Nephron (organoid): ENCODE data around the gene LIX1L.
A peak's percentile ranks its signal among the peaks of the same experiment; 100 is the strongest.

Experiments
- H3K27ac Mint-ChIP-seq, 3 experiments: 2 replicates each; pipeline ENCODE4 v1.8.0; 2020; ENCODE audit warnings: mixed read lengths in 3 of 3, mild to moderate bottlenecking in 2 of 3, moderate library complexity in 1 of 3
- H3K27me3 Mint-ChIP-seq: 2 replicates; pipeline ENCODE4 v1.8.0; 2021; ENCODE audit warnings: low read depth, mild to moderate bottlenecking, moderate library complexity, mixed read lengths
- H3K36me3 Mint-ChIP-seq: 2 replicates; pipeline ENCODE4 v1.8.0; 2020; ENCODE audit warnings: low read depth, mixed read lengths
- H3K4me1 Mint-ChIP-seq: 2 replicates; pipeline ENCODE4 v1.8.0; 2020; ENCODE audit warnings: mixed read lengths
- H3K4me3 Mint-ChIP-seq, 3 experiments: 2 replicates each; pipeline ENCODE4 v1.8.0; 2020; ENCODE audit warnings: mild to moderate bottlenecking in 3 of 3, mixed read lengths in 3 of 3, moderate library complexity in 2 of 3
- H3K9me3 Mint-ChIP-seq: 2 replicates; pipeline ENCODE4 v1.8.0; 2020; ENCODE audit warnings: mixed read lengths
- CTCF ChIP-seq, 3 experiments: fragments of 200-600 bp; sonication (generic); IDR thresholded peaks; one replicate each; pipeline ENCODE4 v1.5.0; 2021; ENCODE audit warnings: antibody characterized with exemption in 3 of 3; ENCODE audit not compliant: unreplicated experiment in 3 of 3

LIX1L gene

GRCh38 chr1:145967288-145967687, 9.5 kb upstream of the LIX1L start:
- Mint-ChIP-seq H3K27ac (no peak overlapping the region), H3K36me3 (peaks cover 9% of the 10 kb centered on the region), H3K27me3 (peaks cover 8% of the 10 kb centered on the region), H3K4me3 (peak overlapping the region in 1 of 3 experiments; percentile 43), H3K4me1 (peaks cover 29% of the 10 kb centered on the region), H3K9me3 (peaks cover 5% of the 10 kb centered on the region)
- no peak for TF ChIP-seq CTCF (IDR thresholded peaks at IDR 0.05; ENCODE audit: unreplicated experiment in 3 of 3)

- Mint-ChIP-seq H3K27ac (peak overlapping the region; percentile 93 to 98 (median 98)), H3K4me3 (peak overlapping the region; percentile 86 to 92 (median 91)), H3K27me3 (peaks cover 19% of the 10 kb centered on the region), H3K36me3 (peaks cover 9% of the 10 kb centered on the region), H3K4me1 (peaks cover 37% of the 10 kb centered on the region), H3K9me3 (peaks cover 5% of the 10 kb centered on the region)
- TF ChIP-seq CTCF (IDR thresholded peaks at IDR 0.05; ENCODE audit: unreplicated experiment in 3 of 3), result no peak
Observed at GRCh38 chr1:145965119-145965744, 7.4 kb upstream of the LIX1L start.

- TF ChIP-seq CTCF (IDR thresholded peaks at IDR 0.05; ENCODE audit: unreplicated experiment in 3 of 3), result no peak
- peak within 1 kb of the TSS; percentile 93 to 98 (median 98) for H3K27ac Mint-ChIP-seq
Observed at GRCh38 chr1:145964328-145965118, 6.7 kb upstream of the LIX1L start, which contains the start of the genes ANKRD34A and POLR3GL. ANKRD34A (minus strand) TSS chr1:145964575; CDS start chr1:145961759, 2,816 bp downstream. POLR3GL (plus strand) TSS chr1:145964690; CDS start chr1:145974866, 10,176 bp downstream.

GRCh38 chr1:145963265-145964019, 5.6 kb upstream of the LIX1L start:
- Mint-ChIP-seq H3K27me3 (peaks cover 25% of the 10 kb centered on the region), H3K9me3 (peaks cover 3% of the 10 kb centered on the region), H3K4me3 (peak overlapping the region; percentile 86 to 92 (median 91)), H3K4me1 (peaks cover 38% of the 10 kb centered on the region), H3K27ac (peak overlapping the region; percentile 93 to 98 (median 98)), H3K36me3 (peaks cover 9% of the 10 kb centered on the region)
- no peak for TF ChIP-seq CTCF (IDR thresholded peaks at IDR 0.05; ENCODE audit: unreplicated experiment in 3 of 3)

More at GRCh38 chr1:145964328-145965118, 6.7 kb upstream of the LIX1L start, which contains the start of the genes ANKRD34A and POLR3GL:
- Mint-ChIP-seq H3K27me3 (peaks cover 22% of the 10 kb centered on the region), H3K4me3 (peak within 1 kb of the TSS; percentile 86 to 92 (median 91)), H3K9me3 (peaks cover 5% of the 10 kb centered on the region), H3K4me1 (peaks cover 37% of the 10 kb centered on the region), H3K36me3 (peaks cover 9% of the 10 kb centered on the region)

- Mint-ChIP-seq H3K27ac (peak overlapping the region; percentile 21 to 93 (median 87)), H3K9me3 (no peaks in the 10 kb centered on the region), H3K27me3 (peaks cover 30% of the 10 kb centered on the region), H3K4me3 (peak overlapping the region; percentile 97 to 98 (median 98)), H3K4me1 (peaks cover 45% of the 10 kb centered on the region), H3K36me3 (peaks cover 2% of the 10 kb centered on the region)
- no peak for TF ChIP-seq CTCF (IDR thresholded peaks at IDR 0.05; ENCODE audit: unreplicated experiment in 3 of 3)
Observed at GRCh38 chr1:145962157-145963102, 4.6 kb upstream of the LIX1L start.
